Endothelial cell of umbilical vein (primary cell): ENCODE results near the gene IFRD2. TPM values are rescaled to one million over a fixed set of nuclear protein-coding genes. Genes with fewer than 3 reads are reported as not detected.

ENCODE experiments used
- BruUV-seq: library from RNA; stranded (reverse); fragments of 400-500 nt; replicated peaks from 2 replicates; lab custom pipeline; 2021; lab: Mats Ljungman, UMichigan
- CTCF ChIA-PET: fragments of 300-600, 350-600 bp; sonication (Branson Sonifier 250); formaldehyde crosslinking; loops from one replicate; lab custom pipeline; 2021; ENCODE audit warnings: antibody characterized with exemption, inconsistent platforms; lab: Charles Lee
- POLR2A ChIA-PET: fragments of 300-600, 350-600 bp; sonication (Branson Sonifier 250); formaldehyde crosslinking; loops from one replicate; lab custom pipeline; 2021; ENCODE audit warnings: antibody characterized with exemption, inconsistent platforms; lab: Charles Lee
- DNase-seq: peaks from one replicate; pipeline ENCODE4 v3.0.0-alpha.2; 2011; ENCODE audit warnings: low read depth, low spot score
- FAIRE-seq: peaks from 2 replicates; lab custom pipeline; 2011; peaks lifted over from hg19 to GRCh38; lab: Jason Lieb, UNC
- H2AFZ ChIP-seq: 2 replicates; pipeline ENCODE4 v1.6.0; 2012; ENCODE audit warnings: low read depth, low read length, control low read depth, inconsistent platforms
- H3K27ac ChIP-seq: 2 replicates; pipeline ENCODE4 v1.5.1; 2011; ENCODE audit warnings: low read depth, mild to moderate bottlenecking, control low read depth, low read length, moderate library complexity; ENCODE audit not compliant: insufficient read depth
- H3K27me3 ChIP-seq, 2 experiments: 2 replicates each; pipeline versions ENCODE4 v1.6.0 to v1.6.1; 2011; ENCODE audit warnings: low read length in 2 of 2, mixed read lengths in 1 of 2; ENCODE audit not compliant: control insufficient read depth in 2 of 2, insufficient read depth in 2 of 2
- H3K36me3 ChIP-seq, 2 experiments: 2 replicates in 1 of 2; 3 replicates in 1 of 2; pipeline ENCODE4 v1.5.1; 2011; ENCODE audit warnings: low read length in 2 of 2, mild to moderate bottlenecking in 1 of 2, moderate library complexity in 1 of 2; ENCODE audit not compliant: control insufficient read depth in 2 of 2, insufficient read depth in 2 of 2; ENCODE audit errors: extremely low read depth in 1 of 2
- H3K4me1 ChIP-seq: 3 replicates; pipeline ENCODE4 v1.5.1; 2011; ENCODE audit warnings: mild to moderate bottlenecking, low read length; ENCODE audit not compliant: control insufficient read depth, insufficient read depth; ENCODE audit errors: extremely low read depth
- H3K4me2 ChIP-seq: 2 replicates; pipeline ENCODE4 v1.6.1; 2011; ENCODE audit warnings: low read length, control low read depth, mixed read lengths; ENCODE audit not compliant: insufficient read depth
- H3K4me3 ChIP-seq, 3 experiments: fragments of 200-600 bp in 1 of 3; sonication (generic), shearing (Covaris generic) in 1 of 3; replicated peaks in 1 of 3; 2 replicates each; pipeline ENCODE4 v1.5.1; 2011 to 2016; ENCODE audit warnings: control low read depth in 3 of 3, low read length in 3 of 3, mild to moderate bottlenecking in 2 of 3, inconsistent platforms in 1 of 3, low read depth in 1 of 3, moderate library complexity in 1 of 3; ENCODE audit not compliant: insufficient read depth in 1 of 3
- H3K79me2 ChIP-seq: 2 replicates; pipeline ENCODE4 v1.6.0; 2012; ENCODE audit warnings: low read length, inconsistent platforms; ENCODE audit not compliant: control insufficient read depth, insufficient read depth
- H3K9ac ChIP-seq: replicated peaks from 2 replicates; pipeline ENCODE3; 2011; ENCODE audit warnings: low read length, control low read depth; ENCODE audit not compliant: insufficient read depth; ENCODE audit errors: extremely low read depth
- H3K9me1 ChIP-seq: replicated peaks from 3 replicates; pipeline ENCODE4 v1.6.0; 2011; ENCODE audit warnings: mild to moderate bottlenecking, low read length; ENCODE audit not compliant: control insufficient read depth, insufficient read depth; ENCODE audit errors: extremely low read depth
- H3K9me3 ChIP-seq: replicated peaks from 2 replicates; pipeline ENCODE4 v1.5.1; 2012; ENCODE audit warnings: low read length, inconsistent platforms; ENCODE audit not compliant: control insufficient read depth, insufficient read depth
- H4K20me1 ChIP-seq: replicated peaks from 2 replicates; pipeline ENCODE3; 2011; ENCODE audit warnings: mild to moderate bottlenecking, low read length; ENCODE audit not compliant: control insufficient read depth, insufficient read depth; ENCODE audit errors: extremely low read depth
- EZH2 ChIP-seq: IDR thresholded peaks from 2 replicates; pipeline ENCODE4 v1.6.1; 2012; ENCODE audit warnings: borderline replicate concordance, low read depth, mild to moderate bottlenecking, moderate library complexity, low read length, inconsistent platforms; ENCODE audit not compliant: severe bottlenecking
- FOS ChIP-seq: IDR thresholded peaks from 2 replicates; pipeline ENCODE4 v1.6.1; 2011; ENCODE audit warnings: mild to moderate bottlenecking, low read length, moderate library complexity, borderline replicate concordance; ENCODE audit not compliant: insufficient read depth
- GATA2 ChIP-seq: IDR thresholded peaks from 2 replicates; pipeline ENCODE4 v1.7.0; 2011; ENCODE audit warnings: low read depth, mild to moderate bottlenecking, moderate library complexity, mixed read lengths, low read length; ENCODE audit not compliant: insufficient read length, insufficient read depth
- JUN ChIP-seq: IDR thresholded peaks from 2 replicates; pipeline ENCODE4 v1.6.1; 2011; ENCODE audit warnings: borderline replicate concordance, low read depth; ENCODE audit not compliant: insufficient read length, insufficient read depth
- POLR2A ChIP-seq: IDR thresholded peaks from 2 replicates; pipeline ENCODE4 v1.6.1; 2012; ENCODE audit warnings: low read depth, mild to moderate bottlenecking, control low read depth, low read length
- POLR2AphosphoS5 ChIP-seq: IDR thresholded peaks from 2 replicates; pipeline ENCODE4 v1.6.1; 2012; ENCODE audit warnings: low read depth, mild to moderate bottlenecking, control low read depth, low read length, moderate library complexity; ENCODE audit not compliant: insufficient read depth
- dilution Hi-C: fragments of 300-500 bp; cut with MboI; formaldehyde crosslinking; loops from one replicate; pipeline ENCODE4 v1.15.0; 2019; ENCODE audit warnings: low sequenced_read_pairs; ENCODE audit not compliant: extremely low pct_ligation_motif_present
- intact Hi-C: fragments of 100-400 bp; cut with micrococcal nuclease; formaldehyde crosslinking; loops from one replicate; pipeline ENCODE4 v1.10.0; 2022
- polyA plus RNA-seq, 4 experiments: library from polyadenylated mRNA; depleted of rRNA in 3 of 4; stranded (reverse) in 3 of 4; unstranded in 1 of 4; fragments of >200 nt; gene quantifications; 2 replicates each; pipeline versions ENCODE4 v1.2.1 to v1.2.3, GENCODE V29; 2011 to 2012; ENCODE audit warnings: missing spikeins in 1 of 4
- total RNA-seq: library from RNA; stranded (reverse); gene quantifications from 2 replicates; pipeline ENCODE4 v1.2.3, GENCODE V29; 2021
- TF ChIP-seq, protein P1 (sequence below): IDR thresholded peaks from 2 replicates; pipeline ENCODE4 v1.6.1; 2011; ENCODE audit not compliant: insufficient read depth, insufficient read length
- TF ChIP-seq, protein P2 (sequence below), 2 donors: IDR thresholded peaks; 1 replicate in 1 of 2; 2 replicates in 1 of 2; pipeline ENCODE4 v1.5.1; 2011; ENCODE audit warnings: low read length in 2 of 2, mild to moderate bottlenecking in 2 of 2, moderate library complexity in 2 of 2, control low read depth in 1 of 2, inconsistent platforms in 1 of 2, low read depth in 1 of 2; ENCODE audit not compliant: insufficient read depth in 1 of 2; ENCODE audit errors: extremely low read depth in 1 of 2

The IFRD2 gene
- total and polyA plus RNA-seq, 2 donors (not counting 3 experiments of a cell fraction or from before 2014, with no cell fraction given) = 99.4 to 111 TPM

DNA sequence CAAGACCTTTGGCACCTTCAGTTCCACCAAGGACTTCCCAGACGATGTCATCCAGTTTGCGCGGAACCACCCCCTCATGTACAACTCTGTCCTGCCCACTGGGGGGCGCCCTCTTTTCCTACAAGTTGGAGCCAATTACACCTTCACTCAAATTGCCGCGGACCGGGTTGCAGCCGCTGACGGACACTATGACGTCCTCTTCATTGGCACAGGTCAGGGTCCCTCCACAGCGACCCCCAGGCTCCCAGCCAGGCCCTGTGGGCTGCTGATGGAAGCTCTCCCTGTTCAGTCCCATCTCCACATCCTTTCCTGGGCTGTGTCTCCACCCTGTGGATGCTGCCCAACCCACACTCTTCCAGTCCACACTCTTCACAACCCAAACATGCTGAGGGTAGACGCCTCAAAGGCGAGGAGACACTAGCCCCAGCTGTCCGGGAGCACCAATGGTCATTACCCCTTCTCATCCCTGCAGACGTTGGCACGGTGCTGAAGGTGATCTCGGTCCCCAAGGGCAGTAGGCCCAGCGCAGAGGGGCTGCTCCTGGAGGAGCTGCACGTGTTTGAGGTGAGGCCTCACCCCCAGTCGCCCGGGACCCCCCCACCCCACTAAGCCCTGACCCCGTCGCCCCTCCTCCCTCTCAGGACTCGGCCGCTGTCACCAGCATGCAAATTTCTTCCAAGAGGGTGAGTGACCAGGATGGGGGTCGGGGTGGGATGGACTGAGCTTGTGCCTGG, 17.7 kb downstream of the IFRD2 start:
- FAIRE-seq = peak; percentile 84

DNA sequence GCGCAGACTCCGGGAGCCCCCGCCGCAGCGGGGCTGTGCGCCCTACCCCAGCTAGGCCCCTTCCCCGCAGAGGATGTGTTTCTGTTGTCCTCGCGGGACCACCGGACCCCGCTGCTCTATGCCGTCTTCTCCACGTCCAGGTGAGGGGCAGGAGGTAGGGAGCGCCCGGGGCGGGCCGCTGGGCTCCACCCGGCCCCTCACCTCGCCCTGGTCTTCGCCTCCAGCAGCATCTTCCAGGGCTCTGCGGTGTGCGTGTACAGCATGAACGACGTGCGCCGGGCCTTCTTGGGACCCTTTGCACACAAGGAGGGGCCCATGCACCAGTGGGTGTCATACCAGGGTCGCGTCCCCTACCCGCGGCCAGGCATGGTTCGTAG, 18.6 kb downstream of the IFRD2 start:
- Histone ChIP-seq H3K4me2 (no peak overlapping the region), H2AFZ (no peak overlapping the region), H3K27ac (no peak overlapping the region), H3K9me3 (no peaks in the 10 kb centered on the region), H3K27me3 (peaks cover 18 to 24% of the 10 kb centered on the region in 2 experiments), H3K4me3 (no peak overlapping the region), H3K36me3 (no peaks in the 10 kb centered on the region), H3K79me2 (no peaks in the 10 kb centered on the region), H3K4me1 (peaks cover 2% of the 10 kb centered on the region), H3K9ac (no peak overlapping the region), H4K20me1 (no peaks in the 10 kb centered on the region), H3K9me1 (no peaks in the 10 kb centered on the region)
- intact Hi-C loops (loop anchor here (1.0 kb wide), 5 partner anchors 13 to 79 kb away; no protein-coding TSS in a partner anchor), dilution Hi-C loops (no loop called here)
- POLR2A ChIA-PET = no interaction called here
- CTCF ChIA-PET = interaction anchor here (1.1 to 4.9 kb wide), 4 partner anchors 47 to 110 kb away, joined by 3 to 53 read pairs (median 30); partner anchors contain the start of gene HYAL2
- TF ChIP-seq FOS (no peak), EZH2 (peak; percentile 38), POLR2A (no peak), GATA2 (no peak), POLR2AphosphoS5 (no peak), JUN (no peak)
- TF ChIP-seq, protein P1, sequence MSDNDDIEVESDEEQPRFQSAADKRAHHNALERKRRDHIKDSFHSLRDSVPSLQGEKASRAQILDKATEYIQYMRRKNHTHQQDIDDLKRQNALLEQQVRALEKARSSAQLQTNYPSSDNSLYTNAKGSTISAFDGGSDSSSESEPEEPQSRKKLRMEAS = no peak
- no peak for DNase-seq
- no TSS peak for BruUV-seq
- FAIRE-seq = no peak

More for the DNA sequence above, 17.7 kb downstream of the IFRD2 start:
- no peak overlapping the region for H3K9ac ChIP-seq
- no peaks in the 10 kb centered on the region for H3K9me3 ChIP-seq
- peaks cover 2% of the 10 kb centered on the region for H3K4me1 ChIP-seq
- ChIA-PET POLR2A (no interaction called here), CTCF (interaction anchor here (0.8 to 4.9 kb wide), 15 partner anchors 9 to 110 kb away, joined by 3 to 53 read pairs (median 4); partner anchors contain the start of genes HYAL2 and IFRD2)
- no peaks in the 10 kb centered on the region for H4K20me1 ChIP-seq
- no TSS peak for BruUV-seq
- H3K27me3 ChIP-seq = peaks cover 18 to 24% of the 10 kb centered on the region in 2 experiments
- peak; percentile 70 for DNase-seq
- no peak overlapping the region for H3K4me2 ChIP-seq
- TF ChIP-seq POLR2AphosphoS5 = no peak
- TF ChIP-seq, protein P2, sequence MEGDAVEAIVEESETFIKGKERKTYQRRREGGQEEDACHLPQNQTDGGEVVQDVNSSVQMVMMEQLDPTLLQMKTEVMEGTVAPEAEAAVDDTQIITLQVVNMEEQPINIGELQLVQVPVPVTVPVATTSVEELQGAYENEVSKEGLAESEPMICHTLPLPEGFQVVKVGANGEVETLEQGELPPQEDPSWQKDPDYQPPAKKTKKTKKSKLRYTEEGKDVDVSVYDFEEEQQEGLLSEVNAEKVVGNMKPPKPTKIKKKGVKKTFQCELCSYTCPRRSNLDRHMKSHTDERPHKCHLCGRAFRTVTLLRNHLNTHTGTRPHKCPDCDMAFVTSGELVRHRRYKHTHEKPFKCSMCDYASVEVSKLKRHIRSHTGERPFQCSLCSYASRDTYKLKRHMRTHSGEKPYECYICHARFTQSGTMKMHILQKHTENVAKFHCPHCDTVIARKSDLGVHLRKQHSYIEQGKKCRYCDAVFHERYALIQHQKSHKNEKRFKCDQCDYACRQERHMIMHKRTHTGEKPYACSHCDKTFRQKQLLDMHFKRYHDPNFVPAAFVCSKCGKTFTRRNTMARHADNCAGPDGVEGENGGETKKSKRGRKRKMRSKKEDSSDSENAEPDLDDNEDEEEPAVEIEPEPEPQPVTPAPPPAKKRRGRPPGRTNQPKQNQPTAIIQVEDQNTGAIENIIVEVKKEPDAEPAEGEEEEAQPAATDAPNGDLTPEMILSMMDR (IDR thresholded peaks at IDR 0.05; ENCODE audit: extremely low read depth in 1 of 2, insufficient read depth in 1 of 2, low read depth in 1 of 2, low read length in 2 of 2) = peak; percentile 87 to 94
- H2AFZ ChIP-seq = no peak overlapping the region
- H3K9me1 ChIP-seq = no peaks in the 10 kb centered on the region
- no peaks in the 10 kb centered on the region for H3K36me3 ChIP-seq
- intact Hi-C loops = loop anchor here (1.0 kb wide), 1 partner anchor 50 kb away; no protein-coding TSS in a partner anchor
- no peak overlapping the region for H3K27ac ChIP-seq
- no peak overlapping the region for H3K4me3 ChIP-seq
- H3K79me2 ChIP-seq = no peaks in the 10 kb centered on the region
- dilution Hi-C loops = no loop called here
